Skeletal muscle cell (primary cell): Measurements from ENCODE around the gene CNR2.
"Not testable (repeated sequence)": the region's sequence is repeated elsewhere in the genome, so short reads cannot be mapped to it uniquely, and the experiment has no call there.

Source experiments
- DNase-seq: peaks from one replicate; pipeline ENCODE4 v3.0.0-alpha.2; 2010; ENCODE audit warnings: low read depth
- H3K4me3 ChIP-seq: 2 replicates; pipeline ENCODE4 v1.5.1; 2011; ENCODE audit warnings: low read depth, mild to moderate bottlenecking, control low read depth, low read length, moderate library complexity

CNR2 gene

GRCh38 chr1:23913212-23913880, at the start of gene CNR2:
Gene CNR2 (minus strand): TSS chr1:23913362. CDS start chr1:23875617, 37,745 bp downstream.
- no peak for DNase-seq
- H3K4me3 ChIP-seq: no peak within 1 kb of the TSS

DNA sequence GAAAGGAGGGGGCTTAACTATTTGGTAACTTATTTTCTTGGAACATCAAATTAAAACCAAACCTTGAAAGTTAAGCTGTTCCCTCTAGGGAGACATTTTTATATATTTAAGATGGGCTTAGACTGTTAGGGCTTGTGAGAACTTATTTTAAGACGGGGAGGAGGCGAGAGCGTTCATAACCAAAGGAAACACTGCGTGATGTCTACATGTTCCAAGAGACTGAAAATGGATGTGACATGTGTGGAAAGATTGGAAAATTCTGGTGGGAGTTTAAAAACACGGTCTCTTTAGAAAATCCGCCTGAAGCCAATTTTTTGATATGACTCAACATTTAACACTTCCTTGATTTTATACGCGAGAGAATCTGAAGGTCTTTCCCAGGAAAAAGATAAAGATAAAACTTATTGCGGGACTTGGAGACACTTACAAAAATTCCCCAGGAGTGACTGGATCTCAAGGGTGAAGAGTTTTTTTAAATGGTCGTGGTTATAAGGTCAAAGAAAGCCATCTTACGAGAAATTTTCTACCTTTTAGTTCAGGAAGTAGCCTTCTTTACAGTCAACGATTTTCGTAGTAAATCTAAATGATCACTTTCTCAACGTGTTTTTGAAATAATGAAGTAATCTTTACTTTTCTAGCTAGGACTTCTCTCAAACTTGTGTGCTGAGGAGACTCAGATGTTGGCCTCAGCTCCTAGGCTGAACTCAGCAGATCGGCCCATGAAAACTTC, 47.3 kb upstream of the CNR2 start:
- H3K4me3 ChIP-seq: peak overlapping the region; percentile 74
- DNase-seq: no peak

- H3K4me3 ChIP-seq: peak within 1 kb of the TSS; percentile 74
- peak; percentile 88 for DNase-seq
Observed at GRCh38 chr1:23959461-23960290, 46.5 kb upstream of the CNR2 start, which contains the start of gene PNRC2. Gene PNRC2 (plus strand): TSS chr1:23959828. CDS start chr1:23961458, 1,630 bp downstream.

DNA sequence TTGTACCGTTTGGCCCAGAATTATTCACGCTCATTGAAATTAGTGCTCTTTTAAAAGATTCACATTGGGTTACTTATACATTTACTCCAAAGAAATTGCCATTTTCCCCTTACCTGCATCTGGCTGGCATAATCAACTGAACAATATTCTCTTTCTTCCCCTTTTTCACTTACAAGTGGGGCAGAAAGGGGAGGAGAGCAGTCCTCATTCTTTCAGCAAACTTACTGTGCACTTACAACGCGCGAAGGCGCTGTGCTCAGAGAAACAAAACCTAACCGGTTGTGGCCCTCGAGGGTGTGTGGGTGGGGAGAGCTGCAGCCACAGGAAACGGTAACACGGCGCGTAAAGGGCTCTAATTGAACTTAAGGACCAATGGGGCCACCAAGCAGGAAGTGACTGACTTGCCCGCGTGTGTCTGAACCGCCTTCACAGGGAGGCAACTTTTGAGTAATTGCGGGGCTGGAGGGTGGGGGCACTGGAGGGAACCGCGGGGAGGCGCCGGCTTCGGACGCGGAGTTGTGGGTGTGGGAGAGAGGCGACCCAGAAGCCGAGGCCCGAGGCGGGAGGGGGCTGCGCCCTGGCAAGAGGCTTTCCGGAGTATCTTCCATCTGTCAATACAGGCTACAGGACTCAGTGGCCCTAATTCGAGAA, 45.8 kb upstream of the CNR2 start:
- H3K4me3 ChIP-seq: peak overlapping the region; percentile 74
- DNase-seq: peak; percentile 80

DNA sequence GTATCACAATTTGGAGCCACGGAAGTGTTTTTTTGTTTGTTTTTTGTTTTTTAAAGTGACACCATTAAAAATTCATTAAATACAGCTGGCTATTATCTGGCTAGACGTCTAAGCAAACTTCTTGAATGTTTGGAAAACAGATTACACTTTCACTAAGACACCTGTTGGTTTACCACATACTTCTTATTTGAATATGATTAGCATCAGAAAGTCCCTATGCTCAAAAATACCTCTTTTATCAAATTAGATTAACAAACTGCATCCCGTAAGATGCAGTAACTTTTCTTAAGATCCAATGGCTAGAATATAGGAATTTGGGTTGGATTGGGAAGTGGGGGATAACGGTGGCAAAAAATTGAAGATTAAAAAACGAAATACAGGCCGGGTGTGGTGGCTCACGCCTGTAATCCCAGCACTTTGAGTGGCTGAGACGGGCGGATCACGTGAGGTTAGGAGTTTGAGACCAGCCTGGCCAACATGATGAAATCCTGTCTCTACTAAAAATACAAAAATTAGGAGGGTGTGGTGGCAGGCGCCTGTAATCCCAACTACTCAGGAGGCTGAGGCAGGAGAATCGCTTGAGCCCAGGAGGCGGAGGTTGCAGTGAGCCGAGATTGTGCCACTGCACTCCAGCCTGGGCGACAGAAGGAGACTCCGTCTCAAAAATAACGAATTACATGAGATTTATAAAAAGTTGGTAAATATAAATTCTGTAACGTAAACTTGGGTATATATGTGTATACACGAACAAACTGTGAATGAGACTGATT, 45.1 kb upstream of the CNR2 start:
- peak overlapping the region; percentile 74 for H3K4me3 ChIP-seq
- not testable (repeated sequence) for DNase-seq

- no peak for DNase-seq
- H3K4me3 ChIP-seq: no peak overlapping the region
Observed at GRCh38 chr1:23957096-23957495, 43.9 kb upstream of the CNR2 start.

DNA sequence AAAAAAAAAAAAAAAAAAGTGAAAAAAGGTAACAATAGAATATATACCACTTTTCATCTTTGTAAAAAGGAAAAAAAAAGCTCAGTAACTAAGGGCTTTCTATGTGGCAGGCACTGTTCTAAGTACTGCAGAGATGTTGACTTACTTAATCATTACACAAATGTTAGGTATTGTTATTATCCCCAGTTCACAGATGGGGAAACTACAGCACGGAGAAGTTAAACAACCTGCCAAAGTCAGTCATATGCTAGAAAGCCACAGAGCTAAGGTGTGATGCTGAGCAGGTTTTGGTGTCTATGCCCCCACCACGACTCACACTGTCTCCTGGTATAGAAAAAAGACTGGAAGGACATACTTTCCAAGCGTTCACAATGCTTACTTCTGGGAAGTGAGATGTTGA, 39.9 kb upstream of the CNR2 start:
- no peak for DNase-seq

GRCh38 chr1:23947366-23947765, 34.2 kb upstream of the CNR2 start:
- DNase-seq: no peak
- H3K4me3 ChIP-seq: no peak overlapping the region

More for the DNA sequence above, 39.9 kb upstream of the CNR2 start:
- H3K4me3 ChIP-seq: no peak overlapping the region

GRCh38 chr1:23936481-23937176, 23.5 kb upstream of the CNR2 start:
- no peak for DNase-seq

DNA sequence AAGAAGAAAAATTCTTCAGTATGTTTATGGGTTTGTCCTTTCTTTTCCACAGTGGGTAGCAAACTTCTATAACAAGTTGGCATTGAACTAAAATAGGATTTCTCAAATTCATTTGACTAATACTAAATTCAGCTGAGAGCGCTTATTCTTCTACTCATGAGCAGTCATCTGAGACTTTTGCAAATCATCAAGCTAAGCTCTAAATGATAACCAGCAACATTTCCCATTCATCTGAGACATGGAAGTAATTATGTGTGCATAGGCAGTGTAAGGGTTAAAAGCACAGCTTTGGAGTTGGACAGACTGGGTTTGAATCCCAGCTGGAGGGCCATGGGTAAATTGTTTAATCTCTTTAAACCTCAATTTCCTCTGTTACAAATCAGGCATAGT, 18.3 kb upstream of the CNR2 start:
- no peak overlapping the region for H3K4me3 ChIP-seq
- DNase-seq: no peak

More at GRCh38 chr1:23936481-23937176, 23.5 kb upstream of the CNR2 start:
- H3K4me3 ChIP-seq: no peak overlapping the region

DNA sequence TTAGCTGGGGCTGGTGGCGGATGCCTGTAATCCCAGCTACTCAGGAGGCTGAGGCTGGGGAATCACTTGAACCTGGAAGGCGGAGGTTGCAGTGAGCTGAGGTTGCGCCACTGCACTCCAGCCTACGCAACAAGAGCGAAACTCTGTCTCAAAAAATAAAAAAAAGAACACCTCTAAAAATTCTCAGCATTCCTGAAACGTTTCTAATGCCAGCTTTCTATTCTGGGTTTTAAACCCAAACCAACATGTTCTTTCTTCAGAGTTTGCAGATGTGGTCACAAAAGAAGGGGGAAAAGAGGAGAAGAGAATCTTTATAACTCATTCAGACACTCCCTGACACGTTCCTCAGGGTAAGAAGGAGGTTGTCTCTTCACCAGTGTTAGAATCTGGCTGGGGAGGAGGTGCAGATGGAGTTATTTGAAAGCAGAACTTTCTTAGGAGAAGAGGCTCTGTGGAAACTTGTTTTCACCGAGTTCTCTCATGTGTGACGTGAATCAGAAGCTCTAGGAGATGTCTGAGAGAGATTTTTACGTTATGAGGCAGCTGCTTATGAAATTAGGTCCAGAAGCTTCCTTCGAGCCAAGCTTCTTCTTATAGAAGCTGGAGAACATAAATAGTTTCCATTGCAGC, 17.8 kb upstream of the CNR2 start:
- peak; percentile 33 for DNase-seq
- H3K4me3 ChIP-seq: no peak overlapping the region

DNA sequence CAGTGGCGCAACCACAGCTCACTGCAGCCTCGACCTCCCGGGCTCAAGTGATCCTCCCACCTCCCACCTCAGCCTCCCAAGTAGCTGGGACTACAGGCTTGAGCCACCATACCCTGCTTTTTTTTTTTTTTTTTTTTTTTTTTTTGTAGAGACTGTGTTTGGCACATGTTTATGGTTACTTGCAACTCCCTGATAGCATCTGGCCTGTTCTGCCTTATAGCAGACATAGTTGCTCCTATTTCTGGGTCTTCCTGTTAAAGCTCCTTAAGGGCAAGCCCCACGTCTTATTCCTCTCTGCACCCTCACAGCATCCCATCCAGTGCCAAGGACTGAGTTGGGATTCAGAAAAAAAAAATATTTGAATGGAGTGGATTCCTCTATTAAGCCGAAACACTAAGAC, 17.1 kb upstream of the CNR2 start:
- no peak overlapping the region for H3K4me3 ChIP-seq
- no peak for DNase-seq

- no peak for DNase-seq
Observed at GRCh38 chr1:23928789-23929188, 15.6 kb upstream of the CNR2 start.

GRCh38 chr1:23927097-23927496, 13.9 kb upstream of the CNR2 start:
- no peak for DNase-seq
- no peak overlapping the region for H3K4me3 ChIP-seq

More at GRCh38 chr1:23928789-23929188, 15.6 kb upstream of the CNR2 start:
- H3K4me3 ChIP-seq: no peak overlapping the region

- DNase-seq: no peak
- no peak overlapping the region for H3K4me3 ChIP-seq
Observed at GRCh38 chr1:23925279-23925678, 12.1 kb upstream of the CNR2 start.

GRCh38 chr1:23924601-23925000, 11.4 kb upstream of the CNR2 start:
- no peak for DNase-seq
- no peak overlapping the region for H3K4me3 ChIP-seq

GRCh38 chr1:23923592-23924499, 10.7 kb upstream of the CNR2 start:
- DNase-seq: no peak
- no peak overlapping the region for H3K4me3 ChIP-seq
